Hypothalamus (tissue), 51 donors: Measurements from ENCODE around the gene ZNF331.
A peak's percentile ranks its signal among the peaks of the same experiment; 100 is the strongest.

Experiments
- DNase-seq, 51 donors: peaks; one replicate each; lab custom pipeline; 2025; lab: John Stamatoyannopoulos, UW

ZNF331 gene

GRCh38 chr19:53555352-53555751 is 17.4 kb downstream of the ZNF331 start:
- peak in 3 of 51 donors; percentile 7 to 21 (median 8) for DNase-seq

GRCh38 chr19:53571339-53571738 is 33.4 kb downstream of the ZNF331 start:
- no peak for DNase-seq

GRCh38 chr19:53576941-53577653 is 39.2 kb downstream of the ZNF331 start:
- DNase-seq: no peak

- DNase-seq: no peak
Observed at GRCh38 chr19:53577968-53578367, 40.0 kb downstream of the ZNF331 start.

- DNase-seq: no peak
Observed at GRCh38 chr19:53579518-53579917, 41.6 kb downstream of the ZNF331 start.

GRCh38 chr19:53580871-53581835 is 43.2 kb downstream of the ZNF331 start:
- no peak for DNase-seq

- DNase-seq: no peak
Observed at GRCh38 chr19:53581871-53582279, 43.9 kb downstream of the ZNF331 start.

GRCh38 chr19:53583181-53583580 is 45.2 kb downstream of the ZNF331 start:
- no peak for DNase-seq

GRCh38 chr19:53586277-53586691 is 48.3 kb downstream of the ZNF331 start:
- DNase-seq: no peak

- no peak for DNase-seq
Observed at GRCh38 chr19:53594811-53595509, 57.0 kb downstream of the ZNF331 start.

GRCh38 chr19:53595510-53595867 is 57.5 kb downstream of the ZNF331 start:
- no peak for DNase-seq

- DNase-seq: no peak
Observed at GRCh38 chr19:53596056-53596455, 58.1 kb downstream of the ZNF331 start.

- DNase-seq: no peak
Observed at GRCh38 chr19:53597023-53597422, 59.1 kb downstream of the ZNF331 start.

- DNase-seq: no peak
Observed at GRCh38 chr19:53598361-53598760, 60.4 kb downstream of the ZNF331 start.

GRCh38 chr19:53600217-53600616 is 62.3 kb downstream of the ZNF331 start:
- DNase-seq: no peak

- DNase-seq: no peak
Observed at GRCh38 chr19:53606031-53606430, 68.1 kb downstream of the ZNF331 start.

- DNase-seq: no peak
Observed at GRCh38 chr19:53608381-53608780, 70.4 kb downstream of the ZNF331 start.

GRCh38 chr19:53612762-53613526 is 75.0 kb downstream of the ZNF331 start:
- no peak for DNase-seq

- no peak for DNase-seq
Observed at GRCh38 chr19:53621885-53622740, 84.2 kb downstream of the ZNF331 start.
